HG02623 (cell line): ENCODE results near the gene PNMA1.

ENCODE experiments used
- ATAC-seq: cut with Tn5 transposase; IDR thresholded peaks from one replicate; pipeline ENCODE4 v1.9.1; 2021; ENCODE audit warnings: moderate library complexity; ENCODE audit not compliant: unreplicated experiment

Gene PNMA1

GRCh38 chr14:73678698-73679097 lies 35.5 kb downstream of the PNMA1 start:
- ATAC-seq: no peak

- no peak for ATAC-seq
Measured at GRCh38 chr14:73674986-73675385, 39.2 kb downstream of the PNMA1 start.

DNA sequence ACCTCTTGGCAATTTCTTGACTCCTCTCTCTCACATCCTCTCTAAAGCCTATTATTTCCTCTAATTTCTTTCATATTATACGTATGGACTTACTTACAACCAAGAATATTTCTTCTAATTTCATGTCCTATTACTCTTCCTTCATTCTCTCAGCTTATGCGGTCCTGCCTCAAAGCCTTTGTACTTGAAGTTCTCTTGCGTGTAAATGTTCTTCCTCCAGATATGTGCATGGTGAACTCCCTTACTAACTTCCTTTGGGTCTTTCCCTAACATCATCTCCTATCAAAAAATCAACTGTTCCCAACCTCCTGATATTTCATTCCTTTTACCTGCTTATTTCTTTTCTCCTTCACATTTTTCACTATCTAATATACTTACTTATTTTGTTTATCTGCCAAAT lies 46.3 kb downstream of the PNMA1 start:
- ATAC-seq: no peak

- ATAC-seq: no peak
Measured at GRCh38 chr14:73666583-73666982, 47.6 kb downstream of the PNMA1 start.

- ATAC-seq: no peak
Measured at GRCh38 chr14:73665130-73665529, 49.1 kb downstream of the PNMA1 start.

GRCh38 chr14:73663548-73664212 lies 50.5 kb downstream of the PNMA1 start:
- no peak for ATAC-seq

GRCh38 chr14:73662487-73662943 lies 51.7 kb downstream of the PNMA1 start:
- no peak for ATAC-seq

DNA sequence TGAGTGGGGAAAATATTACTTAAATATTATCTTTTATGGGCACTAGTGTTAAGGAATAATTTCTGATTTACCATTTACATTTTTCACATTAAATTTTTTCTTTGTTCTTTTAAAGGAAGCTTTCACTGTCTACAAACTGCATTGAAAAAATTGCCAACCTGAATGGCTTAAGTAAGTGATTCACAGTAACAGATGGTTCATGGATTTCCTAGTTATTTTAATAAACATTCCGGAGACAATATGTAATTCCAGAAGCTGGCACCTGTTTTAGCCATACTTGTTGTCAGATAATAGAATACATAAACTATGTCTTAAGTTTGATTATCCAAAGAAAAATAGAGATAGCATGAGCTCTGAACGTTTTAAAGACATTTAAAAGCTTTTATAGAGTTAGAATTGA lies 52.3 kb downstream of the PNMA1 start:
- ATAC-seq: no peak
